ENCODE data around the gene USF2. TPM values are rescaled to one million over a fixed set of nuclear protein-coding genes. Genes with fewer than 3 reads are reported as not detected.

The USF2 gene
- total and polyA plus RNA-seq, 2 of the 8 experiments (the other 6 are each of a cell fraction or from before 2014, with no cell fraction given) = 74.1 to 109 TPM

GRCh38 chr19:35228177-35228930 is 40.4 kb upstream of the USF2 start, which contains the start of gene FAM187B (continued):
- TF ChIP-seq, protein P1, sequence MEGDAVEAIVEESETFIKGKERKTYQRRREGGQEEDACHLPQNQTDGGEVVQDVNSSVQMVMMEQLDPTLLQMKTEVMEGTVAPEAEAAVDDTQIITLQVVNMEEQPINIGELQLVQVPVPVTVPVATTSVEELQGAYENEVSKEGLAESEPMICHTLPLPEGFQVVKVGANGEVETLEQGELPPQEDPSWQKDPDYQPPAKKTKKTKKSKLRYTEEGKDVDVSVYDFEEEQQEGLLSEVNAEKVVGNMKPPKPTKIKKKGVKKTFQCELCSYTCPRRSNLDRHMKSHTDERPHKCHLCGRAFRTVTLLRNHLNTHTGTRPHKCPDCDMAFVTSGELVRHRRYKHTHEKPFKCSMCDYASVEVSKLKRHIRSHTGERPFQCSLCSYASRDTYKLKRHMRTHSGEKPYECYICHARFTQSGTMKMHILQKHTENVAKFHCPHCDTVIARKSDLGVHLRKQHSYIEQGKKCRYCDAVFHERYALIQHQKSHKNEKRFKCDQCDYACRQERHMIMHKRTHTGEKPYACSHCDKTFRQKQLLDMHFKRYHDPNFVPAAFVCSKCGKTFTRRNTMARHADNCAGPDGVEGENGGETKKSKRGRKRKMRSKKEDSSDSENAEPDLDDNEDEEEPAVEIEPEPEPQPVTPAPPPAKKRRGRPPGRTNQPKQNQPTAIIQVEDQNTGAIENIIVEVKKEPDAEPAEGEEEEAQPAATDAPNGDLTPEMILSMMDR (IDR thresholded peaks at IDR 0.05; ENCODE audit: control extremely low read depth in 1 of 3, insufficient read depth in 1 of 3, low read depth in 1 of 3, low read length in 3 of 3) = no peak
- TF ChIP-seq ASH2L (IDR thresholded peaks at IDR 0.05; ENCODE audit: low read length) (no peak), KDM4A (IDR thresholded peaks at IDR 0.05; ENCODE audit: low read depth, low read length, severe bottlenecking) (no peak), POLR2AphosphoS5 (IDR thresholded peaks at IDR 0.05; ENCODE audit: low read depth, low read length) (no peak)
- TF ChIP-seq, protein P2, sequence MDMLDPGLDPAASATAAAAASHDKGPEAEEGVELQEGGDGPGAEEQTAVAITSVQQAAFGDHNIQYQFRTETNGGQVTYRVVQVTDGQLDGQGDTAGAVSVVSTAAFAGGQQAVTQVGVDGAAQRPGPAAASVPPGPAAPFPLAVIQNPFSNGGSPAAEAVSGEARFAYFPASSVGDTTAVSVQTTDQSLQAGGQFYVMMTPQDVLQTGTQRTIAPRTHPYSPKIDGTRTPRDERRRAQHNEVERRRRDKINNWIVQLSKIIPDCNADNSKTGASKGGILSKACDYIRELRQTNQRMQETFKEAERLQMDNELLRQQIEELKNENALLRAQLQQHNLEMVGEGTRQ (IDR thresholded peaks at IDR 0.05; ENCODE audit: low read length) = no peak

Measured in H1 (cell line).